Breast epithelium (tissue), 4 donors: ENCODE measurements around the gene NDUFS6. TPM values are rescaled to one million over a fixed set of nuclear protein-coding genes. Genes with fewer than 3 reads are reported as not detected.
A peak's percentile ranks its signal among the peaks of the same experiment; 100 is the strongest.

ENCODE experiments used
- DNase-seq, 2 donors: peaks; one replicate each; pipeline ENCODE4 v3.0.0-alpha.2; 2019; ENCODE audit warnings: low spot score in 2 of 2
- H3K27ac ChIP-seq, 2 donors: fragments of 200-600 bp; sonication (generic) in 1 of 2; one replicate each; pipeline ENCODE4 v1.5.1; 2016 to 2019; ENCODE audit warnings: mild to moderate bottlenecking in 1 of 2
- H3K27me3 ChIP-seq, 2 donors: fragments of 200-600 bp; sonication (generic) in 1 of 2; one replicate each; pipeline versions ENCODE4 v1.5.1 to v1.6.0; 2017 to 2019; ENCODE audit warnings: control low read depth in 1 of 2, mild to moderate bottlenecking in 1 of 2
- H3K36me3 ChIP-seq: fragments of 200-600 bp; one replicate; pipeline ENCODE4 v1.5.1; 2019
- H3K4me1 ChIP-seq, 2 donors: fragments of 200-600 bp; sonication (generic); one replicate each; pipeline ENCODE4 v1.5.1; 2016 to 2019; ENCODE audit warnings: control low read depth in 1 of 2
- H3K4me3 ChIP-seq, 3 donors: fragments of 200-600 bp; sonication (generic); 1 replicate in 2 of 3; 2 replicates in 1 of 3; pipeline ENCODE4 v1.5.1; 2016 to 2019; ENCODE audit warnings: mild to moderate bottlenecking in 3 of 3, moderate library complexity in 2 of 3
- H3K9me3 ChIP-seq, 2 donors: fragments of 200-600 bp; sonication (generic) in 1 of 2; one replicate each; pipeline ENCODE4 v1.5.1; 2016 to 2019; ENCODE audit warnings: control low read depth in 1 of 2
- POLR2A ChIP-seq: fragments of 450-650 bp; IDR thresholded peaks from one replicate; pipeline ENCODE4 v1.6.1; 2016; ENCODE audit warnings: antibody characterized with exemption, mild to moderate bottlenecking, moderate library complexity
- POLR2AphosphoS5 ChIP-seq, 3 donors: sonication (generic); formaldehyde crosslinking; IDR thresholded peaks; one replicate each; pipeline ENCODE4 v1.6.1; 2017; ENCODE audit warnings: antibody characterized with exemption in 3 of 3
- intact Hi-C: fragments of 100-400 bp; cut with DNase I; formaldehyde crosslinking; loops from one replicate; pipeline ENCODE4 v1.15.1; 2023; ENCODE audit warnings: low total_unique reads
- total RNA-seq, 3 donors: library from RNA; depleted of rRNA; stranded (reverse); fragments of >200 nt; gene quantifications; one replicate each; pipeline ENCODE4 v1.1.0, GENCODE V29; 2016
- TF ChIP-seq, protein P1 (sequence below), 3 donors: fragments of 450-650 bp; IDR thresholded peaks; one replicate each; pipeline ENCODE4 v1.5.1; 2016 to 2017; ENCODE audit warnings: antibody characterized with exemption in 3 of 3, mild to moderate bottlenecking in 3 of 3, moderate library complexity in 3 of 3

NDUFS6 gene
- total RNA-seq, 3 donors from 2014 or later: 37.9 to 68.8 (median 48.0) TPM

DNA sequence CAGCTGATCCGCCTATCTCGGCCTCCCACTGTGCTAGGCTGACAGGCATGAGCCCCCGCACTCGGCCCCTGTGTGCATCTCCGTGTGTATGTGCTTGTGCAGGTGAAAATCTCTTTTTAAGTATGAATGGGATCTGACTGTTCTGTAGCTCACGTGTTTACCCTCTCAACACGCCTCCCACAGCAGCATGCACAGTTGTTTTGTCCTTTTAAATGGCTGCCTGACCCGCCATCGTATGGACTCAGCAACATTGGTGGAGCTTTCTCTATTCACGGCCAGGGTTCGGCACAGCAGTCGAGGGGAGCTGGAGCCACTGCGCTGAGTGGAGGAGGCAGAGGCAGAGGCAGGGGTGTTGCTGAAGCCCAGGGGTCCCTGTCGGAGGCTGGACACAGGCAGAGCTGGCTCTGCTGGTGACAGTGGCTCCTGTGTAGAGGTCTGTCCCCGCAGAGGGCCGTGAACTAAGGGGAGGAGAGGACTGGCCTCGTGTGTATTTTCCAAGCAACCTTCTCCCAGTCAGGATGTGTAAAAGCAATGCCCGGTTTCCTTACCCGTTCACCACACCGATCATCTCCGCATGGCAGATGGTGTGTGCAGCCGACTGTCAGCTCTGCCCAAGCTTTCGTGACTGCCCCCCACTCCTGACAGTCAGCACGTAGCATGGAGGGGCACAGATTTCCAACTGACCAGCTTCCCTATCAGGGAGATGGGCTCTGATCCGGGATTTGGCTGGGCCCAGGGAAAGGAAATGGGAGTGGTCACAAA lies 38.9 kb upstream of the NDUFS6 start:
- DNase-seq: peak in 1 of 2 donors; percentile 45
- H3K4me3 ChIP-seq: no peak overlapping the region
- no peak overlapping the region for H3K27ac ChIP-seq
- TF ChIP-seq POLR2AphosphoS5 (IDR thresholded peaks at IDR 0.05) (no peak), POLR2A (no peak)
- TF ChIP-seq, protein P1, sequence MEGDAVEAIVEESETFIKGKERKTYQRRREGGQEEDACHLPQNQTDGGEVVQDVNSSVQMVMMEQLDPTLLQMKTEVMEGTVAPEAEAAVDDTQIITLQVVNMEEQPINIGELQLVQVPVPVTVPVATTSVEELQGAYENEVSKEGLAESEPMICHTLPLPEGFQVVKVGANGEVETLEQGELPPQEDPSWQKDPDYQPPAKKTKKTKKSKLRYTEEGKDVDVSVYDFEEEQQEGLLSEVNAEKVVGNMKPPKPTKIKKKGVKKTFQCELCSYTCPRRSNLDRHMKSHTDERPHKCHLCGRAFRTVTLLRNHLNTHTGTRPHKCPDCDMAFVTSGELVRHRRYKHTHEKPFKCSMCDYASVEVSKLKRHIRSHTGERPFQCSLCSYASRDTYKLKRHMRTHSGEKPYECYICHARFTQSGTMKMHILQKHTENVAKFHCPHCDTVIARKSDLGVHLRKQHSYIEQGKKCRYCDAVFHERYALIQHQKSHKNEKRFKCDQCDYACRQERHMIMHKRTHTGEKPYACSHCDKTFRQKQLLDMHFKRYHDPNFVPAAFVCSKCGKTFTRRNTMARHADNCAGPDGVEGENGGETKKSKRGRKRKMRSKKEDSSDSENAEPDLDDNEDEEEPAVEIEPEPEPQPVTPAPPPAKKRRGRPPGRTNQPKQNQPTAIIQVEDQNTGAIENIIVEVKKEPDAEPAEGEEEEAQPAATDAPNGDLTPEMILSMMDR (IDR thresholded peaks at IDR 0.05): no peak
- no peaks in the 10 kb centered on the region for H3K36me3 ChIP-seq
- H3K9me3 ChIP-seq: peaks cover 0 to 9% of the 10 kb centered on the region in 2 donors
- H3K27me3 ChIP-seq: no peaks in the 10 kb centered on the region
- intact Hi-C loops: loop anchor here (5.0 kb wide), 1 partner anchor 585 kb away; no protein-coding TSS in a partner anchor
- H3K4me1 ChIP-seq: no peaks in the 10 kb centered on the region

DNA sequence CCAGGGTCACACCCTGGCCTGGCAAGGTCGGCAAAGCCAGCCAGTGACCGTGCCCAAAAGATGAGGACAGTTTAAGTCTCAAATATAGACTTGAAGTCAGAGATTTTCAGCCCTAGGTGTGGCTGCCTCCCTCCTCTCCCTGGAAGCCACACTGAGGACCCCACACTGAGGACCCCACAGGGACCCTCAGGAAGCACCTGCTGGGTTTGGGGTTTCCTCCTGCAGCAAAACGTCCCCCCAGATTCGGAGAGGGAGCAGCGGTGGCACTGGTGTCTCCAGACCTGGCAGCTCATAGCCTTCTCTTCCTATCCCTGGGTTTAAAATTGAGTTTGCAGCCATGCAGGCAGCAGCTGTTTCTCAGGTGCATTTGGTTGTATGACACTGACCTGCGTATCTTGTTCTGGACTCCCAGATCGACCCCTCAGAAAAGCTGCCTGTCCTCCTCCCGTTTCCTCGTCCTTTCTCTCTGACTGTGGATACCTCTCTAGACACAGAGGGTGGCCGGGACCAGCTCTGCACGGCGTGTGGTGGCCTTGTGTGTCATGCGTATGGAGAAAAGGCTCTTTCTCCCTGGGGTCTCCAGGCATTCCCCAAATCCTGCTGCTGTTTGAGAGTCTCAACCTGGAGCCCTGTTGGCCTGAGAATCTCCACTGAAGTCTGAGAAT lies 38.2 kb upstream of the NDUFS6 start:
- H3K9me3 ChIP-seq: peaks cover 0 to 9% of the 10 kb centered on the region in 2 donors
- no peak overlapping the region for H3K27ac ChIP-seq
- H3K4me1 ChIP-seq: no peaks in the 10 kb centered on the region
- H3K36me3 ChIP-seq: no peaks in the 10 kb centered on the region
- DNase-seq: peak in 1 of 2 donors; percentile 20
- no peaks in the 10 kb centered on the region for H3K27me3 ChIP-seq
- TF ChIP-seq, protein P1 (IDR thresholded peaks at IDR 0.05): no peak
- TF ChIP-seq POLR2AphosphoS5 (IDR thresholded peaks at IDR 0.05) (no peak), POLR2A (no peak)
- H3K4me3 ChIP-seq: no peak overlapping the region
- intact Hi-C loops: loop anchor here (5.0 kb wide), 1 partner anchor 584 kb away; no protein-coding TSS in a partner anchor

DNA sequence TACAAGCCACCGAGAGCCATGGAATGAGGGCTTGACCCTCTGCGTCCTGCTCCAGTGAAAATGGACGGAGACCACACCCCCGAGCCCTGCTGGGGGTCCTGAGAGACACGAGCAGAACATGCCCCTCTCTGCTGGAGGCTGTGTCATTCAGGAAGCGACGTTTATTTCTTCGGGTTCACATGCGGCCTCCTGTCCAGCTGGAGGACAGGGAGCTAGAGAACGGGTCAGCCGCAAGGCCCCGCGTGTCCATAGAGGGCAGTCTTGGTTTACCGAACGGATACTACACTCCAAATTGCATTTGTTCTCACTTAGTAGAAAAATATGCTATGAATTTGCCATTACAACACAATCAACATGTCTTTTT lies 37.7 kb upstream of the NDUFS6 start:
- Histone ChIP-seq H3K4me1 (no peaks in the 10 kb centered on the region), H3K36me3 (no peaks in the 10 kb centered on the region), H3K27me3 (no peaks in the 10 kb centered on the region), H3K9me3 (peaks cover 0 to 5% of the 10 kb centered on the region in 2 donors), H3K27ac (no peak overlapping the region), H3K4me3 (peak overlapping the region in 1 of 3 donors; percentile 33)
- intact Hi-C loops: loop anchor here (5.0 kb wide), 1 partner anchor 584 kb away; no protein-coding TSS in a partner anchor
- peak; percentile 27 to 58 for DNase-seq
- TF ChIP-seq, protein P1 (IDR thresholded peaks at IDR 0.05): peak in 2 of 3 donors; percentile 19 to 41
- no peak for TF ChIP-seq POLR2AphosphoS5 (IDR thresholded peaks at IDR 0.05)

DNA sequence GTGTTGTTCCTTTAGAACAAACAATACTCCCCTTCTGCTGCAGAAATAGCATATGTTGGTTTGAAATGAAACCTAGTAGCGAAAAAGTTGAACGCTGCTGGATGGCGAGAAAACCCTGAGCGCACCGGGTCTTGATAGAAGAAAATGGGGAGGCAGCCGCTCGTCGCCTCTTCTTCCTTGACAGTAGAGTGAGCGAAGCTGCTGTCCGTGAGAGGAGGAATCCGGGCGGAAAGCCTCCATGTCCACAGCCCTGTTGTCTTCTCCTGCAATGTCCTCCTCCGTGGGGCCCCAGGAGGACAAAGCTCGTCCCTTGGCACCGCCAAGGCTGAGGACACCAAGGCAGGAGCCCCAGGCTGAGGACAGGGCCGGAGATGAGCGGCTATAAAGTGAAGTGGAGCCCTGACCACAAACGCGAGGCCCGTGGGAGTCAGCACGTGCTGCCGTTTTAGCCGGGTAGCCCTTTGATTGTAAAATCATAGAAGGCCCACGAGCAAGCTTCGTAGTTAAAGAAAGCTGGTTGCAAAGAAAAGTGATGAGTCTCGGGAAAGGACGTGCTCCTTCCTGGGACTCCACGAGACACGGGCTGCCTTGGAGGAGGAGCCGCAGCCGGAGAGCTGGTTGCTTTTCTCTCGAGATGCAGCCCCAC lies 37.1 kb upstream of the NDUFS6 start:
- H3K4me3 ChIP-seq: peak overlapping the region in 1 of 3 donors; percentile 33
- DNase-seq: peak in 1 of 2 donors; percentile 45
- intact Hi-C loops: loop anchor here (5.0 kb wide), 1 partner anchor 583 kb away; no protein-coding TSS in a partner anchor
- no peak overlapping the region for H3K27ac ChIP-seq
- H3K4me1 ChIP-seq: no peaks in the 10 kb centered on the region
- H3K9me3 ChIP-seq: no peaks in the 10 kb centered on the region
- H3K27me3 ChIP-seq: no peaks in the 10 kb centered on the region
- H3K36me3 ChIP-seq: no peaks in the 10 kb centered on the region
- TF ChIP-seq POLR2AphosphoS5 (IDR thresholded peaks at IDR 0.05) (no peak), POLR2A (no peak)
- TF ChIP-seq, protein P1 (IDR thresholded peaks at IDR 0.05): no peak
